H54 (cell line): Measurements from ENCODE around the gene ASB18.
"Not testable (repeated sequence)": the region's sequence is repeated elsewhere in the genome, so short reads cannot be mapped to it uniquely, and the experiment has no call there.

ENCODE experiments used
- DNase-seq: peaks from one replicate; pipeline ENCODE4 v3.0.0; 2011; ENCODE audit warnings: low spot score, mixed read lengths; ENCODE audit not compliant: insufficient read length
- FAIRE-seq: peaks from 3 replicates; lab custom pipeline; 2011; peaks lifted over from hg19 to GRCh38; lab: Jason Lieb, UNC
- POLR2A ChIP-seq: IDR thresholded peaks from 2 replicates; pipeline ENCODE4 v1.6.1; 2011; ENCODE audit warnings: low read depth, mild to moderate bottlenecking, low read length

Gene ASB18

DNA sequence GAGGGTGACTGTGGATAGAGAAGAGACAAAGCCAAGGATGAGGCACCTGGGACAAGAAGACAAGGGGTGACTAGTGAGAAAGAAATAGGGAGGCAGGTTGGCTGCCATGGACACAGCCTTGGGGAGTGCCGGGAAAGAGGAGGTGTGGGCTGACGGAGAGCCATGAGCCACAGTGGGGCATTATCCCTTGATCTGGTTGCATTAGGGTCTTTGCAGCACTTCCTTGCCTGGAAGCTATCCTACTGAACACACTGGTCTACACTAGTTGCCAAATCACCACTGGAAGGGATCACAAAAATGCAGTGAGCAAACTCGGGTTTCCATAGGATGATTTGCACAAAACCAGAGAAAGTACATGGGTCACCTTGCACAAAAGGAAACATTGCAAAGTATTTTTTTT lies 27.7 kb upstream of the ASB18 start:
- DNase-seq, result no peak
- TF ChIP-seq POLR2A, result no peak
- no peak for FAIRE-seq

DNA sequence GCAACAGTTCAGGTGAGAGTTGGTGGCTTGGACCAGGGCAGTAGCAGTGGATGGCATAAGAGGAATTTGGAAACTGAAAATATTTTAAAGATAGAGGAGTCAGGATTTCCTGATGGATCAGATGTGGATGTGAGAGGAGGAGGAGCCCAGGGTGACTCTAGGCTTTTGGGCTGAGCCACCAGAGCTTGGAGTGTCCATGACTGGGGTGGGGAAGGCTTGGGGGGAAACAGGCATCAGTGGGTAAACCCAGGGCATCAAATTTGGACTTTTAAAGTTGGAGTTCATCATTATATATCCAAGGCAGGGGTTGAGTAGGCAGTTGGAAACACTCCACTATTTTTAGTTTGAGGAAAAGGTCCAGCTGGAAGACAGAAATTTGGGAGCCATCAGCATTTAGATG lies 27.3 kb upstream of the ASB18 start:
- DNase-seq (no peak), FAIRE-seq (no peak)
- no peak for TF ChIP-seq POLR2A

DNA sequence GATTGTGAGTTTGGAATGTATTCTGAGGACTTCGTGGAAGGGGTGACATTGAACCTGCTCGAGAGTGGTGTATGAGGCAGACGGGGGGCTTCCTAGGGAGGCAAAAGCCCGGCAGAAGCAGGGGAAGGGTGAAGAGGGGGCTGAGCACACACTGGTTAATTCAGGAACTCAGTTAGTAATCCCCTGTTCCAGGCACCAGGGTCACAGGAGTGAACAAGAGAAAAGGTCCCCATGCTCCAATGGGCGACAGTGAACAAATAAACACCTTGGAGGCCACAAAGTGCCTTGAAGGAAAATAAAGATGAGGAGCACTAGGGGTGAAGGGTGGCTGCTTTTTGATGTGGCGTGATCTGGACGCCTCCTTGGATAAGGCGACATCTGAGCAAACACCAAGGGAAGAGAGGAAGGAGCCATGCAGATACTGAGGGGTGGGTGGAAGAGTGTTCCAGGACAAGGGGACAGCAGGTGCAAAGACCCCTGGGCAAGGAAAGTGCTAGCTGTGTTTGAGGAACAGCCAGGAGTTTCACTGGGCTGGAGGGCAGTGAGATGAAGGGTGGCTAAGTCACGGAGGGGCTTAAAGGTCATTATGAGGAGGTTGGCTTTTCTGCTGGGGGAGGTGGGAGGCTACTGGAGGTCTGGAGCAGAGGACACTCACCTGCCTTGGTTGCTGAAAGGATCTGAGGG lies 26.7 kb upstream of the ASB18 start:
- FAIRE-seq (no peak), DNase-seq (no peak)
- TF ChIP-seq POLR2A, result no peak

DNA sequence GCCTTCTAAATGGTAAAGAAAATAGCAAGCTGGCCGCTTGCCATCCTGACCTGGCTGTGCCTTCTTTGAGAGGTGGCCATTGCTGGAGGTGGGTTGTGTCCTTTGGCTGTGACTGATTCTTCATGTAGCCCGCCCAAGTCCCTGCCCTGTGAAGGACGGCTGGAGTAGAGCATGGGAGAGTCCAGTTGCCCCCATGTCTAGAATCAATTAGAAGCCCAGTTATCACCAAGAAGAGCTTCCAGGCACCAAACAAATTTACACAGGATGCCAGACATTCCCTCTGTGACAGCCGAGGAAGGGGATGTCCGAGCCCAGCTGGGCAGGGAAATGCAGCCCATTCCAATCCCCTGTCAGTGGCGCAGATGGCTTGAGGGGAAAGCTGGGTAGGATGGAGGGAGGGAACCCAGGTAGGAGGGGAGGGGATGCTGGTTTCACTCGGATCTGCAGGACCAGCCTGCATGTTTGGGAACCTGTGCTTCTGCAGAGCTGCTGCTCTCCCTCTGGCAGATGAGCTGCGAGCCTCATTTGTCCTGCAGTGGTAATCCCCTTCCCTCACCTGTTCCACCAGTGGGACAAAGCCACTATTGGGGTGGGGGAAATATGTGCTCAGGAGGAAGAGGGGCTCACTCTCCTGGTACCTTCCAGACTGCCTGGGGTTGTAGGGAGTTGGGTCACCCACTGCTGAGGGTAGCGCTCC lies 25.7 kb upstream of the ASB18 start:
- DNase-seq (no peak), FAIRE-seq (no peak)
- no peak for TF ChIP-seq POLR2A

DNA sequence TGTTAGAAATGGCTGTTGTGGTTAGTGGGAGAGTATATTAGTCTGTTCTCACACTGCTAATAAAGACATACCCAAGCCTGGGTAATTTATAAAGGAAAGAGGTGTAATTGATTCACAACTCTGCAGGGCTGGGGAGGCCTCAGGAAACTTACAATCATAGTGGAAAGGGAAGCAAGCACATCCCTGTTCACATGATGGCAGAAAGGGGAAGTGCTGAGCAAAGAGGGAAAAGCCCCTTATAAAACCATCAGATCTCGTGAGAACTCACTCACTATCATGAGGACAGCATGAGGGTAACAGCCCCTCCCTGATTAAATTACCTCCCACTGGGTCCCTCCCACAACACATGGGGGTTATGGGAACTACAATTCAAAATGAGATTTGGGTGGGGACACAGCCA lies 24.2 kb upstream of the ASB18 start:
- not testable (repeated sequence) for DNase-seq, FAIRE-seq

DNA sequence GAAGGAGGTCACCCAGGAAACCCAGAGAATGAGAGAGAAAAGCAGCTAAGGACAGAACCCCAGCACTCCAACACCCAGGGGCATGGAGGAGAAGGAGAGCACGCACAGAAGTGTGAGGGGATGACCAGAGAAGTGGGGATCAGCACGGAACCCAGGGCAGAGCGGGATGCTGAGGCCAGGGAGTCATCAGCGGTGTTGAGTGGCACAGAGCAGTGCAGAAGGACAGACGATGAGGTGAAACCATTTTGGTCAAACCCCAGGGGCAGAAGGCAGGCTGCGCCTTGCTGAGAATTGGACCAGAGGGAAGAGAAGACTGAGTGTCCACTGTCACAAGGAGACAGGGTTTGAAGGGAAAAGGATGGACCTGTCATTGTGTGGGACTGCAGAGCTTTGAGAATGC lies 23.4 kb upstream of the ASB18 start:
- FAIRE-seq (no peak), DNase-seq (no peak)
- TF ChIP-seq POLR2A, result no peak

DNA sequence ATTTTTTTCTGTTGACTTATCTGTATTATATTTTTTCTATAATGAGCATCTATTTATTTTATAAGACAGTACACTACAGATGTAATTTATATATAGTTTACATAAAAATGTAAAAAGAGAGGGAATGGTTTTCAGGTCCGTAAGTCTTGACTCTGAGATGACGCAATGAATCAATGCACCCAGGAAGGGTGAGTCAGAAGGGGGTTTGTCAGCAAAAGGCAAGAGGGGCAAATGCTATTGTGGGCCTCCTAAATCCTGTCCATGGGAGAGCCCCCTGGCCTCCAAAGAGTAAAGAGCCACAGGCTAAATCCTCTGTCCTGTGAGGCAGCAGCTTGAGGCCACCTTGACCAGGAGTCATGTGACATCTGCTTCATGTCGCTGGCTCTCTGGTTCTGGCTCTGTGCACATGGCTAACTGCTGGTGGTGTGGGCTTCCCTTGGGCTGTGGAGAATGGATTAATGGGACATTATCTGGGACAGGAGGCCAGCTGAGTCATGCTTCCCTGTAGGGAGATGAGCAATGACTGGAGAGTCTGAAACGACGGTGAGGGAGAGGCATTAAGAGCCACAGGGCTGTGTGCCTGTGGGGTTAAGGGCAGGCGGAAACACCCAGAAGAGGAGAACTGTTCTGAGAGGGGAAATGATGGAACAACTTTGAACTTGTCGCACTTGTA lies 22.8 kb upstream of the ASB18 start:
- FAIRE-seq (peak; percentile 82), DNase-seq (peak; percentile 63)
- TF ChIP-seq POLR2A, result no peak

DNA sequence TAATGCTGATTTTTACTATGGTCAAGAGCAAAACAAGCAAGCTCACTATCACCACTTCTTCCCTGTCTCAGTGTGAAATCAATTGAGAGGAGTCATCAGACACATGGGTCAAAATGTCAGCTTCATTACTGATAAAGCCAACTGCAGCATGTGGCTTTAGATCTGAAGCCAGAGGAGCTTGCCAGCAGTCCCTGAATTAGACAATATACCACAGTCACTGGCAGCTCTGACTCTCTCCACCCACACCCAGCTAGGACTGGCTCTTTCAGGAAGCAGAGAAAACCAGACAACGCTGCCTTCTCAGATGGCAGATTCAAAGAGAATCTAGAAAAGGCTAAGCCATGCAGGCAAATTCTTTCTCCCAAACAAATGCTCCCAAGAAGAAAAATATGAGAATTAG lies 20.0 kb upstream of the ASB18 start:
- TF ChIP-seq POLR2A, result no peak
- DNase-seq (no peak), FAIRE-seq (no peak)

DNA sequence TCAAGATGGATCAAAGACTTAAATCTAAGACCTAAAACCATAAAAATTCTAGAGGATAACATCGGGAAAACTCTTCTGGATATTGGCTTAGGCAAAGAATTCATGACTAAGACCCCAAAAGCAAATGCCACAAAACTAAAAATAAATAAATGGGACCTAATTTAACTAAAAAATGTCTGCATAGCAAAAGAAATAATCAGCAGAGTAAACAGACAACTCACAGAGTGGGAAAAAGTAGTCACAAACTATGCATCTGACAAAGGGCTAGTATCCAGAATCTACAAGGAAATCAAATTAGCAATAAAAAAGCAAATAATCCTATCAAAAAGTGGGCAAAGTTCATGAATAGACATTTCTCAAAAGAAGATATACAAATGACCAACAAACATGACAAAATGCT lies 18.2 kb upstream of the ASB18 start:
- no peak for TF ChIP-seq POLR2A
- no peak for DNase-seq
- no peak for FAIRE-seq

DNA sequence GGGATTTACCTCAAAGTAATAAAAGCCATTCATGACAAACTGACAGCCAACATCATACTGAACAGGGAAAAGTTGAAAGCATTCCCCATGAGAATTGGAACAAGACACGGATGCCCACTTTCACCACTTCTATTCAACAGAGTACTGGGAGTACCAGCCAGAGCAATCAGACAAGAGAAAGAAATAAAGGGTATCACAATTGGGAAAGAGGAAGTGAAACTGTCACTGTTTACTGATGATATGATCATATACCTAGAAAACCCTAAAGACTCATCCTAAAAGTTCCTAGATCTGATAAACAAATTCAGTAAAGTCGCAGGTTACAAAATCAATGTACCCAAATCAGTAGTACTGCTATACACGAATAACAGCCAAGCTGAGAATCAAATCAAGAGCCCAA lies 17.2 kb upstream of the ASB18 start:
- FAIRE-seq, result no peak
- TF ChIP-seq POLR2A, result no peak
- DNase-seq, result no peak

DNA sequence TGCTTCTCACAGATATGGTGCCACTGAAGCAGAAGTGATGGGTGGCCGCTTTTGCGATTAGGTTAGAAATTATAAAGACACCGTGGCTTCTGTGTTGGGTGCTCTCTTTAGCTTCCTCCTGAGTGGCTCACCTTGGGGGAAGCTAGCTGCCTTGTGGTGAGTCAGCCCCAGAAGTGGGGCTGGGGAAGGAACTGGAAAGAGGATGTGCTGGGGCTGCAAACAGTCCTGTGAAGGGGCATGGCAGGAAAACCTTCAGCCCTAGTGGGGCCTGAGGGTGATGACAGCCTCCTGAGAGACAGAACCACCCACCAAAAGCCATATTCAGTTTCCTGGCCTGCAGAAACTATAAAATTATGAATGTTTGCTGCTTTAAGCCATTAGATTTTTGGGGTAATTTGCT lies 8.9 kb upstream of the ASB18 start:
- FAIRE-seq, result no peak
- TF ChIP-seq POLR2A, result no peak
- DNase-seq, result no peak

DNA sequence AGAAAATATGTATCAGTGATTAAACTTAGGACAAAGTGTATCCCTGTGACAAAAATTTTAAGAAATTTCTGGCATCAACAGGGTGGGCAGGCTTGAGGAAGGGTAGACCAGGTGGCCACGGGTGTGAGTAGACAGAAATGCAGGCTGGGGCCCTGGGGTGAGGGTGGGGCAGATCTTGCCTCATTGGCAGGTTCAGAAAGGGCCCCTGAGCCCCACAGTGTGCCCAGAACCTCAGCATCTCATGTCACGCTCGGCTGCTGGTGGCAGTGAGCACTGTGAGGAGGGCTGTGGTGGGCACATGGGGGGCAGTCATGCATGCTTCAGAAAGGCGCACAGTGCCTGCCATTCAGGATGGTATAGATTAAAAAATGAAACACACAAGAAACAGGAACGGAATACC lies 7.6 kb upstream of the ASB18 start:
- FAIRE-seq (no peak), DNase-seq (no peak)
- TF ChIP-seq POLR2A, result no peak

DNA sequence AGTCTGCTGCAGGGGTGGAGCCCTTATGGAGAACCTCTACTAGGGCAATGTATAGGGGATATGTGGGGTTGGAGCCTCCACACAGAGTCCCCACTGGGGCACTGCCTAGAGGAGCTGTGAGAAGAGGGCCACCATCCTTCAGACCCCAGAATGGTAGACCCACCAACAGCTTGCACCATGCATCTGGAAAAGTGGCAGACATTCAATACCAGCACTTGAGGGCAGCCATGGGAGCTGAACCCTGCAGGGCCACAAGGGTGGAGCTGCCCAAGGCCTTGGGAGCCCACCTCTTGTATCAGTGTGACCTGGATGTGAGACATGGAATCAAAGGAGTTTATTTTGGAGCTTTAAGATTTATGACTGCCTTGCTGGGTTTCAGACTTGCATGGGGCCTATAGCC lies 5.7 kb upstream of the ASB18 start:
- not testable (repeated sequence) for DNase-seq, FAIRE-seq

DNA sequence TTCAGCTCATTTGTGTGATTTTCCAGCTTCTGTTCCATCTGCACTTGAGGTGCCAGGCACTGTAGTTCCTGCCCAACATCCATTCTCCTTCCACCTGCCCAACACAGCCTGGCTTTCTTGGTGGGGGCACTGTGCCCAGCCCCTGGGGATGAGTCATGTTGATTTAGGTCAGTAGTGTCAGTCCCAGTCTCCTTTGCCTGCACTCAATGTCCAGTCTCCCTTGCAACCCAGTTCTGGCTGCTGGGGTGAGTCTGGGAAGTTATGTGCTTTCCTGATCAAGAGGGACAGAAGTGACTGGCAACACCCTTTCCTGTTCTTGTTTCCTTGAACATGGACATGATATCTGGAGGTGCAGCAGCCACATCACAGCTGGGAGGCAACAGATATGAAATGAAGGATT lies 1.5 kb upstream of the ASB18 start:
- DNase-seq (no peak), FAIRE-seq (no peak)
- no peak for TF ChIP-seq POLR2A

DNA sequence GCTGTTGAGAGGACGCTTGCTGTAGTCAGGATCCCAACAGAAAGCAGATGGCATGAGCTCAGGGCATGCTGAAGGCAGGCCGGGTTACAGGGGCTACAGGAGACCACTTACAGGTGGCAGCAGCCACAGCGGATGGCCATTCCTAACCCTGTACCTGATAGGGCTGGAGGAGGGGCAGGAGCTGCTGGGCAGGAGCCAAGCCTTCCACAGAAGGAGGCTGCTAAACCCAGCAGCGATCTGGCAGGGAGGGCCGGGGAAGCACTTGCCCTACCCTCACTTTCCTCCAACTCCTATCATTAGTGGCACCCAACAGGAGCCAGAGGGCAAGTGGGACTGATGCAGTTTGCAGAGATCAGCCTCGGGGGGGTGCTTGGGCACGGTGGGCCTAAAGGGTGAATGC lies 2.0 kb downstream of the ASB18 start:
- FAIRE-seq (no peak), DNase-seq (no peak)
- no peak for TF ChIP-seq POLR2A
